CD1c-positive myeloid dendritic cell (primary cell): ENCODE results near the gene ALDH6A1.

ENCODE experiments used
- DNase-seq: peaks from one replicate; pipeline ENCODE4 v3.0.0-alpha.2; 2016; ENCODE audit errors: extremely low spot score

ALDH6A1 gene

GRCh38 chr14:74049876-74050495 is 34.3 kb downstream of the ALDH6A1 start:
- DNase-seq: no peak

- DNase-seq: no peak
Observed at GRCh38 chr14:74048281-74048680, 36.0 kb downstream of the ALDH6A1 start.

GRCh38 chr14:74045522-74045921 is 38.7 kb downstream of the ALDH6A1 start:
- no peak for DNase-seq

GRCh38 chr14:74042296-74042695 is 42.0 kb downstream of the ALDH6A1 start:
- no peak for DNase-seq

- peak; percentile 73 for DNase-seq
Observed at GRCh38 chr14:74038020-74038859, 46.0 kb downstream of the ALDH6A1 start.

GRCh38 chr14:74035556-74035955 is 48.7 kb downstream of the ALDH6A1 start:
- DNase-seq: no peak

- DNase-seq: no peak
Observed at GRCh38 chr14:74034572-74034971, 49.7 kb downstream of the ALDH6A1 start.

GRCh38 chr14:74029136-74029535 is 55.1 kb downstream of the ALDH6A1 start:
- no peak for DNase-seq

GRCh38 chr14:74022346-74022745 is 61.9 kb downstream of the ALDH6A1 start:
- no peak for DNase-seq

GRCh38 chr14:74019408-74020137 is 64.7 kb downstream of the ALDH6A1 start:
- no peak for DNase-seq

- DNase-seq: peak; percentile 97
Observed at GRCh38 chr14:74018586-74019407, 65.5 kb downstream of the ALDH6A1 start, which contains the start of the genes BBOF1 and ENTPD5. BBOF1 (plus strand) TSS chr14:74019349; CDS start chr14:74019479, 130 bp downstream. ENTPD5 (minus strand) TSS chr14:74019288; CDS start chr14:73988102, 31,186 bp downstream.

GRCh38 chr14:74018174-74018585 is 66.1 kb downstream of the ALDH6A1 start:
- peak; percentile 41 for DNase-seq

GRCh38 chr14:74015963-74016362 is 68.3 kb downstream of the ALDH6A1 start:
- DNase-seq: no peak

- DNase-seq: no peak
Observed at GRCh38 chr14:74015176-74015575, 69.1 kb downstream of the ALDH6A1 start.

GRCh38 chr14:74014299-74014698 is 70.0 kb downstream of the ALDH6A1 start:
- no peak for DNase-seq

- DNase-seq: no peak
Observed at GRCh38 chr14:74008843-74009499, 75.3 kb downstream of the ALDH6A1 start.
